HCT116 (cell line): ENCODE measurements around the gene IGSF21. TPM values are rescaled to one million over a fixed set of nuclear protein-coding genes. Genes with fewer than 3 reads are reported as not detected.

Experiments
- ATAC-seq: fragments of 200-7000 bp; cut with Tn5 transposase; 2 replicates; pipeline ENCODE4 v1.9.1; 2020; ENCODE audit warnings: mild to moderate bottlenecking, moderate library complexity
- BruUV-seq: library from RNA; stranded (reverse); fragments of 400-500 nt; replicated peaks from 2 replicates; lab custom pipeline; 2021; lab: Mats Ljungman, UMichigan
- CTCF ChIA-PET: fragments of 300-600 bp; sonication (Branson Sonifier 250); formaldehyde crosslinking; loops from one replicate; lab custom pipeline; 2021; ENCODE audit warnings: antibody characterized with exemption; lab: Charles Lee
- POLR2A ChIA-PET: fragments of 300-600, 350-600 bp; sonication (Branson Sonifier 250); formaldehyde crosslinking; loops from one replicate; lab custom pipeline; 2021; ENCODE audit warnings: antibody characterized with exemption; lab: Charles Lee
- RAD21 ChIA-PET, 2 experiments: fragments of 300-600 bp; sonication (Branson Sonifier 250); formaldehyde crosslinking; loops; one replicate each; lab custom pipeline; 2023; ENCODE audit warnings: low total read pairs in 2 of 2; ENCODE audit not compliant: uncharacterized antibody in 2 of 2, unreplicated experiment in 2 of 2, low non-redundant PET in 1 of 2; lab: Charles Lee
- DNase-seq: peaks from one replicate; pipeline ENCODE4 v3.0.0-alpha.2; 2010; ENCODE audit warnings: low read depth, low spot score
- H2AFZ ChIP-seq: fragments of 200-600 bp; shearing (Covaris generic), sonication (generic); 2 replicates; pipeline ENCODE4 v1.6.1; 2017; ENCODE audit warnings: low read depth, mixed run types, mixed read lengths, antibody characterized with exemption, low read length; ENCODE audit not compliant: poor library complexity, severe bottlenecking
- H3K27ac ChIP-seq: 2 replicates; pipeline ENCODE4 v1.5.1; 2012; ENCODE audit warnings: low read depth, low read length
- H3K27me3 ChIP-seq: fragments of 200-600 bp; sonication (generic); 2 replicates; pipeline ENCODE4 v1.6.1; 2016; ENCODE audit warnings: mixed run types, low read length, mixed read lengths; ENCODE audit not compliant: insufficient read depth
- H3K36me3 ChIP-seq, 2 experiments: fragments of 200-500 bp in 1 of 2; fragments of 200-600 bp in 1 of 2; sonication (Bioruptor generic) in 1 of 2; sonication (generic) in 1 of 2; 2 replicates each; pipeline versions ENCODE4 v1.5.1 to v1.6.1; 2014 to 2016; ENCODE audit warnings: low read length in 2 of 2, inconsistent platforms in 1 of 2, mixed read lengths in 1 of 2, mixed run types in 1 of 2; ENCODE audit not compliant: insufficient read depth in 2 of 2, control insufficient read depth in 1 of 2
- H3K4me1 ChIP-seq, 2 experiments: fragments of 200-600 bp in 1 of 2; sonication (generic) in 1 of 2; 2 replicates each; pipeline versions ENCODE4 v1.5.1 to v1.6.1; 2012 to 2017; ENCODE audit warnings: low read length in 2 of 2, inconsistent platforms in 1 of 2, mild to moderate bottlenecking in 1 of 2, mixed read lengths in 1 of 2, mixed run types in 1 of 2, moderate library complexity in 1 of 2; ENCODE audit not compliant: insufficient read depth in 2 of 2, control insufficient read depth in 1 of 2
- H3K4me2 ChIP-seq: fragments of 200-600 bp; sonication (generic); 2 replicates; pipeline ENCODE4 v1.6.1; 2017; ENCODE audit warnings: mixed run types, low read length, mixed read lengths
- H3K4me3 ChIP-seq, 2 experiments: fragments of 200-600 bp in 1 of 2; sonication (generic) in 1 of 2; replicated peaks in 1 of 2; 2 replicates each; pipeline ENCODE4 v1.5.1; 2011 to 2016; ENCODE audit warnings: low read length in 2 of 2, control low read depth in 1 of 2, low read depth in 1 of 2, mild to moderate bottlenecking in 1 of 2, mixed read lengths in 1 of 2, mixed run types in 1 of 2
- H3K79me2 ChIP-seq: fragments of 200-600 bp; sonication (generic); 2 replicates; pipeline ENCODE4 v1.6.1; 2017; ENCODE audit warnings: mild to moderate bottlenecking, mixed run types, low read length, moderate library complexity, mixed read lengths; ENCODE audit not compliant: insufficient read depth
- H3K9ac ChIP-seq: fragments of 200-600 bp; sonication (generic); 2 replicates; pipeline ENCODE4 v1.6.1; 2016; ENCODE audit warnings: low read length, mixed read lengths
- H3K9me2 ChIP-seq: fragments of 200-600 bp; sonication (generic), shearing (Covaris generic); 2 replicates; pipeline ENCODE4 v1.6.1; 2017; ENCODE audit warnings: mixed run types, mild to moderate bottlenecking, moderate library complexity; ENCODE audit not compliant: insufficient read depth
- H3K9me3 ChIP-seq, 2 experiments: fragments of 200-500 bp in 1 of 2; fragments of 200-600 bp in 1 of 2; sonication (Bioruptor generic) in 1 of 2; sonication (generic) in 1 of 2; 2 replicates each; pipeline ENCODE4 v1.6.1; 2014 to 2017; ENCODE audit warnings: low read length in 2 of 2, mixed read lengths in 2 of 2, inconsistent platforms in 1 of 2, low read depth in 1 of 2, mild to moderate bottlenecking in 1 of 2, mixed run types in 1 of 2, moderate library complexity in 1 of 2; ENCODE audit not compliant: control insufficient read depth in 1 of 2, insufficient read depth in 1 of 2
- H4K20me1 ChIP-seq: fragments of 200-600 bp; sonication (generic), shearing (Covaris generic); 2 replicates; pipeline ENCODE4 v1.6.1; 2017; ENCODE audit warnings: mixed run types, mild to moderate bottlenecking, moderate library complexity; ENCODE audit not compliant: insufficient read depth
- CEBPB ChIP-seq: IDR thresholded peaks from 2 replicates; pipeline ENCODE4 v1.6.1; 2012; ENCODE audit warnings: low read depth
- CTCF ChIP-seq, 3 experiments: fragments of 200-600 bp in 1 of 3; sonication (generic) in 1 of 3; IDR thresholded peaks in 2 of 3; conservative IDR thresholded peaks in 1 of 3; 2 replicates each; pipeline ENCODE4 v1.5.1; 2012 to 2017; ENCODE audit warnings: low read depth in 2 of 3, low read length in 2 of 3, antibody characterized with exemption in 1 of 3, borderline replicate concordance in 1 of 3, control low read depth in 1 of 3, mild to moderate bottlenecking in 1 of 3, mixed read lengths in 1 of 3, mixed run types in 1 of 3, moderate library complexity in 1 of 3; ENCODE audit not compliant: insufficient read depth in 1 of 3
- FOSL1 ChIP-seq: IDR thresholded peaks from 2 replicates; pipeline ENCODE4 v1.6.1; 2012; ENCODE audit warnings: low read depth
- JUND ChIP-seq: IDR thresholded peaks from 2 replicates; pipeline ENCODE4 v1.6.1; 2012
- POLR2AphosphoS5 ChIP-seq: IDR thresholded peaks from 2 replicates; pipeline ENCODE4 v1.6.1; 2011; ENCODE audit warnings: mild to moderate bottlenecking, low read depth, low read length, moderate library complexity
- RAD21 ChIP-seq: IDR thresholded peaks from 2 replicates; pipeline ENCODE4 v1.6.1; 2012; ENCODE audit warnings: low read depth, mild to moderate bottlenecking
- TCF7L2 ChIP-seq: IDR thresholded peaks from 2 replicates; pipeline ENCODE4 v1.7.0; 2011; ENCODE audit warnings: borderline replicate concordance, inconsistent platforms; ENCODE audit not compliant: insufficient read depth, insufficient read length; ENCODE audit errors: extremely low read depth
- ZFX ChIP-seq: fragments of 450-650 bp; IDR thresholded peaks from 2 replicates; pipeline ENCODE4 v1.6.1; 2017
- ZNF274 ChIP-seq: fragments of 200-500 bp; sonication (Bioruptor generic); IDR thresholded peaks from 2 replicates; pipeline ENCODE4 v1.6.1; 2014; ENCODE audit warnings: mild to moderate bottlenecking, low read depth, low read length, inconsistent platforms
- intact Hi-C: fragments of 100-400 bp; cut with micrococcal nuclease; formaldehyde crosslinking; loops from 2 replicates; pipeline ENCODE4 v1.10.0; 2022
- total RNA-seq: library from RNA; stranded (reverse); gene quantifications from one replicate; pipeline ENCODE4 v1.2.1, GENCODE V29; 2021; ENCODE audit not compliant: unreplicated experiment
- TF ChIP-seq, protein P1 (sequence below): IDR thresholded peaks from 2 replicates; pipeline ENCODE4 v1.6.1; 2012; ENCODE audit warnings: low read depth
- TF ChIP-seq, protein P2 (sequence below): IDR thresholded peaks from 2 replicates; pipeline ENCODE4 v1.6.1; 2011; ENCODE audit warnings: mild to moderate bottlenecking, low read length, moderate library complexity; ENCODE audit not compliant: insufficient replicate concordance; ENCODE audit errors: extremely low read depth
- TF ChIP-seq, protein P3 (sequence below): IDR thresholded peaks from 2 replicates; pipeline ENCODE4 v1.6.1; 2012
- TF ChIP-seq, protein P4 (sequence below): IDR thresholded peaks from 2 replicates; pipeline ENCODE4 v1.6.1; 2012

IGSF21 gene
- total RNA-seq, 1 experiment from 2014 or later, result not detected

DNA sequence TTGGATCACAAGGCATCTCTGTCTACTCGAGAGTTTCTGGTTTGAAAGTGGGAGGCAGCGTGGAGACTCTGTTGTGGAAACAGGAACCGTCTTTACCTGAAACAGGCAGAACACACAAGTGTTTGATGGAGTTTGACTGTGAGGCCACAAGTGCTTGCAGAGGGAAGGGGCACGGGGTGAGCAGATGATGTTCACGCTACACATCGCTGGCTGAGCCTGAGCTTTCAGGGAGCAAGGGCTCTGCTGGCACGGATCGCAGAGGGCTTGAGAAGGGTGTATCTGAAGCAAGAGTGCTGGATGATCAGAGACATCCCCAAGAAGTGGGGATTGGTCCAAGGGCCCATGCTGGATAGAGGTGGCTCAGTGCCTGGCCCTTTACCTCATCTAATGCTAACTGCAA lies 59.3 kb downstream of the IGSF21 start:
- ChIA-PET CTCF (no interaction called here), RAD21 (no interaction called here)

DNA sequence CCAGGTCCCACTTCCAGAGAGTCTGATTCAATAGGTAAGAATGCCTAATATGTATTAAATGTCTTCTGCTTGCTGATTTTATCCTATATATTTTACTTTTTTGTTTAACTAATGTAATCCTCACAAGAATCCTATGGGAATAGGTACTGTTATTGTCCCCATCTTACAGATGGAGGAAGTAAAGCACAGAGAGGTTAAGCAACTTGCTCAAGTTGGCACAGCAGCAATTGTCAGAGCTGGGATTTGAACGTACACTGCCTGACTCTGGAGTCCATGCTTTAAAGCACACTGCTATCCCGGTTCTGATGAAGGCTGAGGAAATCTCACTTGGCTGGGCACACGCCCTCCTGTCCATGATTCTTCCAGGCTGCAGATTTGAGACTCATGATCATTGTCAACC lies 62.8 kb downstream of the IGSF21 start:
- ChIA-PET POLR2A (no interaction called here), CTCF (no interaction called here), RAD21 (no interaction called here)
- no peak overlapping the region for H3K27ac ChIP-seq
- intact Hi-C loops, result no loop called here
- H3K4me3 ChIP-seq, result no peak overlapping the region
- no TSS peak for BruUV-seq
- no peaks in the 10 kb centered on the region for H3K9me2 ChIP-seq
- peaks cover 45% of the 10 kb centered on the region for H3K27me3 ChIP-seq
- H3K4me1 ChIP-seq, result no peaks in the 10 kb centered on the region
- DNase-seq (no peak), ATAC-seq (no peak)
- H4K20me1 ChIP-seq, result no peaks in the 10 kb centered on the region
- no peak overlapping the region for H3K4me2 ChIP-seq
- no peaks in the 10 kb centered on the region for H3K79me2 ChIP-seq
- H2AFZ ChIP-seq, result no peak overlapping the region
- H3K36me3 ChIP-seq, result no peaks in the 10 kb centered on the region
- no peaks in the 10 kb centered on the region for H3K9me3 ChIP-seq
- no peak overlapping the region for H3K9ac ChIP-seq
- TF ChIP-seq, protein P1, sequence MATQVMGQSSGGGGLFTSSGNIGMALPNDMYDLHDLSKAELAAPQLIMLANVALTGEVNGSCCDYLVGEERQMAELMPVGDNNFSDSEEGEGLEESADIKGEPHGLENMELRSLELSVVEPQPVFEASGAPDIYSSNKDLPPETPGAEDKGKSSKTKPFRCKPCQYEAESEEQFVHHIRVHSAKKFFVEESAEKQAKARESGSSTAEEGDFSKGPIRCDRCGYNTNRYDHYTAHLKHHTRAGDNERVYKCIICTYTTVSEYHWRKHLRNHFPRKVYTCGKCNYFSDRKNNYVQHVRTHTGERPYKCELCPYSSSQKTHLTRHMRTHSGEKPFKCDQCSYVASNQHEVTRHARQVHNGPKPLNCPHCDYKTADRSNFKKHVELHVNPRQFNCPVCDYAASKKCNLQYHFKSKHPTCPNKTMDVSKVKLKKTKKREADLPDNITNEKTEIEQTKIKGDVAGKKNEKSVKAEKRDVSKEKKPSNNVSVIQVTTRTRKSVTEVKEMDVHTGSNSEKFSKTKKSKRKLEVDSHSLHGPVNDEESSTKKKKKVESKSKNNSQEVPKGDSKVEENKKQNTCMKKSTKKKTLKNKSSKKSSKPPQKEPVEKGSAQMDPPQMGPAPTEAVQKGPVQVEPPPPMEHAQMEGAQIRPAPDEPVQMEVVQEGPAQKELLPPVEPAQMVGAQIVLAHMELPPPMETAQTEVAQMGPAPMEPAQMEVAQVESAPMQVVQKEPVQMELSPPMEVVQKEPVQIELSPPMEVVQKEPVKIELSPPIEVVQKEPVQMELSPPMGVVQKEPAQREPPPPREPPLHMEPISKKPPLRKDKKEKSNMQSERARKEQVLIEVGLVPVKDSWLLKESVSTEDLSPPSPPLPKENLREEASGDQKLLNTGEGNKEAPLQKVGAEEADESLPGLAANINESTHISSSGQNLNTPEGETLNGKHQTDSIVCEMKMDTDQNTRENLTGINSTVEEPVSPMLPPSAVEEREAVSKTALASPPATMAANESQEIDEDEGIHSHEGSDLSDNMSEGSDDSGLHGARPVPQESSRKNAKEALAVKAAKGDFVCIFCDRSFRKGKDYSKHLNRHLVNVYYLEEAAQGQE, result no peak
- TF ChIP-seq, protein P2, sequence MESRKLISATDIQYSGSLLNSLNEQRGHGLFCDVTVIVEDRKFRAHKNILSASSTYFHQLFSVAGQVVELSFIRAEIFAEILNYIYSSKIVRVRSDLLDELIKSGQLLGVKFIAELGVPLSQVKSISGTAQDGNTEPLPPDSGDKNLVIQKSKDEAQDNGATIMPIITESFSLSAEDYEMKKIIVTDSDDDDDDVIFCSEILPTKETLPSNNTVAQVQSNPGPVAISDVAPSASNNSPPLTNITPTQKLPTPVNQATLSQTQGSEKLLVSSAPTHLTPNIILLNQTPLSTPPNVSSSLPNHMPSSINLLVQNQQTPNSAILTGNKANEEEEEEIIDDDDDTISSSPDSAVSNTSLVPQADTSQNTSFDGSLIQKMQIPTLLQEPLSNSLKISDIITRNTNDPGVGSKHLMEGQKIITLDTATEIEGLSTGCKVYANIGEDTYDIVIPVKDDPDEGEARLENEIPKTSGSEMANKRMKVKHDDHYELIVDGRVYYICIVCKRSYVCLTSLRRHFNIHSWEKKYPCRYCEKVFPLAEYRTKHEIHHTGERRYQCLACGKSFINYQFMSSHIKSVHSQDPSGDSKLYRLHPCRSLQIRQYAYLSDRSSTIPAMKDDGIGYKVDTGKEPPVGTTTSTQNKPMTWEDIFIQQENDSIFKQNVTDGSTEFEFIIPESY, result no peak
- TF ChIP-seq JUND (no peak), TCF7L2 (no peak), FOSL1 (no peak), CTCF (IDR thresholded peaks at IDR 0.05 in 2 of 3, conservative IDR thresholded peaks at IDR 0.05 in 1 of 3; ENCODE audit: borderline replicate concordance in 1 of 3, insufficient read depth in 1 of 3, low read depth in 2 of 3, low read length in 2 of 3) (no peak), RAD21 (no peak), ZNF274 (no peak), POLR2AphosphoS5 (no peak), ZFX (no peak)
- TF ChIP-seq, protein P3, sequence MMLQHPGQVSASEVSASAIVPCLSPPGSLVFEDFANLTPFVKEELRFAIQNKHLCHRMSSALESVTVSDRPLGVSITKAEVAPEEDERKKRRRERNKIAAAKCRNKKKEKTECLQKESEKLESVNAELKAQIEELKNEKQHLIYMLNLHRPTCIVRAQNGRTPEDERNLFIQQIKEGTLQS, result no peak
- TF ChIP-seq, protein P4, sequence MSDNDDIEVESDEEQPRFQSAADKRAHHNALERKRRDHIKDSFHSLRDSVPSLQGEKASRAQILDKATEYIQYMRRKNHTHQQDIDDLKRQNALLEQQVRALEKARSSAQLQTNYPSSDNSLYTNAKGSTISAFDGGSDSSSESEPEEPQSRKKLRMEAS, result no peak

More for the DNA sequence above, 59.3 kb downstream of the IGSF21 start:
- Histone ChIP-seq H3K4me3 (no peak overlapping the region), H3K27ac (no peak overlapping the region), H4K20me1 (no peaks in the 10 kb centered on the region), H3K4me1 (no peaks in the 10 kb centered on the region), H2AFZ (no peak overlapping the region), H3K36me3 (no peaks in the 10 kb centered on the region), H3K4me2 (no peak overlapping the region), H3K9ac (no peak overlapping the region), H3K9me3 (no peaks in the 10 kb centered on the region), H3K9me2 (no peaks in the 10 kb centered on the region), H3K79me2 (no peaks in the 10 kb centered on the region), H3K27me3 (peaks cover 61% of the 10 kb centered on the region)
- POLR2A ChIA-PET, result no interaction called here
- DNase-seq, result no peak
- no TSS peak for BruUV-seq
- no peak for ATAC-seq
- no peak for TF ChIP-seq CEBPB
- intact Hi-C loops, result no loop called here
